HG02981 (cell line): ENCODE data around the gene KCNJ18.
"Not testable (repeated sequence)": the region's sequence is repeated elsewhere in the genome, so short reads cannot be mapped to it uniquely, and the experiment has no call there.

Experiments
- ATAC-seq: cut with Tn5 transposase; IDR thresholded peaks from one replicate; pipeline ENCODE4 v1.9.1; 2021; ENCODE audit warnings: mild to moderate bottlenecking, moderate library complexity; ENCODE audit not compliant: unreplicated experiment

The KCNJ18 gene

DNA sequence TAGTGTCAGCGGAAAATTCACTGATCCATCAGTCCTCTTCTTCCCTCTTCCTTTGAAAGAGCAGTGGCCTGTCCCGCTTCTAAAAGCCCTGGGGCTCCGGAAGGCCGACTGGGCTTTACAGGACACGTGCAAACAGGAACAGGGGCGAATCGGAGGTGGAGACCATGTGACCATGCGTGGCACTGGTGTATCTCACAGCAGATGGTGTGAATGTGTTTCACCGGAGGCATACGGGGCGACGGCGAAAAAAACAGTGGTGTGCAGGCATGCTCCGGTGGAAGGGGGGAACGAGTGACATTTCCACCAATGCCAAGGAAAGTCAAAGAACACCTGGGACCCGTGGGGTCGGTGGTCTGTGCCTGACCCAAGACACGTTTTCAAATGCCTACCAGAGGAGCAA, 8.4 kb upstream of the KCNJ18 start:
- not testable (repeated sequence) for ATAC-seq

DNA sequence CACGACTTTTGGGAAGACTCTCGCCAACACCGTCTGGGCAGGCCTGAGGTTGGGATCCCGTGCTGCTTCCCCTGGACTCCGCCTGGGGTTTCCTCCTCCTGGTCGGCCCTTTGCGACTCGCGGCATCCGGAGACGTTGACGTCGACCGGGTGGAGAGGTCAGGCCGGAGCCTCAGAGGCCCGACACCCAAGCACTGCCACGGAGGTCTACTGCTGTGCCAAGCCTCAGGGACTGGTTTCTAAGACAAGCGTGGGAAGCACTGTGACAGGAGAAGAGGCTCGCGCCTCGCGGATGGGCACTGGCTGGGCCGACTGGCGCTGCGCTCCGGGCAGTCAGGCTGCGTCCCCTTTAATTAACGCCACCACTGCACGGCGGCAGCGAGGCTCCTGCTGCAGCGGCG, 7.9 kb upstream of the KCNJ18 start:
- ATAC-seq = not testable (repeated sequence)

DNA sequence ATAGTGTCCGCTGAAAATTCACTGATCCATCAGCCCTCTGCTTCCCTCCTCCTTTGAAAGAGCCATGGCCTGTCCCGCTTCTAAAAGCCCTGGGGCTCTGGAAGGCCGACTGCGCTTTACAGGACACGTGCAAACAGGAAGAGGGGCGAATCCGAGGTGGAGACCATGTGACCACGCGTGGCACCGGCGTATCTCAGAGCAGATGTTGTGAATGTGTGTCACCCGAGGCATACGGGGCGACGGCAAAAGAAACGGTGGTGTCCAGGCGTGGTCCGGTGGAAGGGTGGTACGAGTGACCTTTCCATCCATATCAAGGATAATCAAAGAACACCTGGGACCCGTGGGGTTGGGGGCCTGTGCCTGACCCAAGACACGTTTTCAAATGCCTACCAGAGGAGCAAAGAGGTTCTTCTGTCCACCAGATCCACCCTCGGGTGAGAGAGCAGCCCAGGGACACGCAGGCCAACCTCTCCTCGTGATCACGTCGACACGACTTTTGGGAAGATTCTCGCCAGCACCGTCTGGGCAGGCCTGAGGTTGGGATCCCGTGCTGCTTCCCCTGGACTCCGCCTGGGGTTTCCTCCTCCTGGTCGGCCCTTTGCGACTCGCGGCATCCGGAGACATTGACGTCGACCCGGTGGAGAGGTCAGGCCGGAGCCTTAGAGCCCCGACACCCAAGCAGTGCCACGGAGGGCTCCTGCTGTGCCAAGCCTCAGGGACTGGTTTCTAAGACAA, 7.1 kb upstream of the KCNJ18 start:
- ATAC-seq = not testable (repeated sequence)

DNA sequence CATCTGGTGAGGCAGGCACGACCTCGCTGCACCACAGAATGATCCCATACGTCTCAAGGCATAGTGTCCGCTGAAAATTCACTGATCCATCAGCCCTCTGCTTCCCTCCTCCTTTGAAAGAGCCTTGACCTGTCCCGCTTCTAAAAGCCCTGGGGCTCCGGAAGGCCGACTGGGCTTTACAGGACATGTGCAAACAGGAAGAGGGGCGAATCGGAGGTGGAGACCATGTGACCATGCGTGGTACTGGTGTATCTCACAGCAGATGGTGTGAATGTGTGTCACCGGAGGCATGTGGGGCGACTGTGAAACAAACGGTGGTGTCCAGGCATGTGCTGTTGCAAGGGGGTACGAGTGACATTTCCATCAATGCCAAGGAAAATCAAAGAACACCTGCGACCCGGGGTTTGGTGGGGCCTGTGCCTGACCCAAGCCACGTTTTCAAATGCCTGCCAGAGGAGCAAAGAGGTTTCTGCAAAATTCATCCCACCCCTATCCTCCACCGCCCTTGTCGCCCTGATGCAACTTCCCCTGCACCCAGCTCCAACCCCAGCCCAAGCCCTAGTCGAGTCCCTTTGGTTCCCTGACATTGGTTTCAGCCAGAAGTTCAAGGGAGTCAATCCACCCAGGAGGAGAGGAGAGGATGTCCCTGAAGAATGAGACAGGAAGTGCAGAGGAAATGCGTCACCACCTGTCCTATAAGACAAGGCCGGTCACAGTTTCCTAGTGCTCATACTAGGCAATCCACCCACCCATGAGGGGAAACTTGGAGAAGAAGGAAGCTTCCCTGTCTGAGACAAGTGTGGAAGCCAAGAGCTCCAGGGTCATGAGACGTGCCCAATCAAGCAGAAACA, 5.9 kb upstream of the KCNJ18 start:
- ATAC-seq = no peak

DNA sequence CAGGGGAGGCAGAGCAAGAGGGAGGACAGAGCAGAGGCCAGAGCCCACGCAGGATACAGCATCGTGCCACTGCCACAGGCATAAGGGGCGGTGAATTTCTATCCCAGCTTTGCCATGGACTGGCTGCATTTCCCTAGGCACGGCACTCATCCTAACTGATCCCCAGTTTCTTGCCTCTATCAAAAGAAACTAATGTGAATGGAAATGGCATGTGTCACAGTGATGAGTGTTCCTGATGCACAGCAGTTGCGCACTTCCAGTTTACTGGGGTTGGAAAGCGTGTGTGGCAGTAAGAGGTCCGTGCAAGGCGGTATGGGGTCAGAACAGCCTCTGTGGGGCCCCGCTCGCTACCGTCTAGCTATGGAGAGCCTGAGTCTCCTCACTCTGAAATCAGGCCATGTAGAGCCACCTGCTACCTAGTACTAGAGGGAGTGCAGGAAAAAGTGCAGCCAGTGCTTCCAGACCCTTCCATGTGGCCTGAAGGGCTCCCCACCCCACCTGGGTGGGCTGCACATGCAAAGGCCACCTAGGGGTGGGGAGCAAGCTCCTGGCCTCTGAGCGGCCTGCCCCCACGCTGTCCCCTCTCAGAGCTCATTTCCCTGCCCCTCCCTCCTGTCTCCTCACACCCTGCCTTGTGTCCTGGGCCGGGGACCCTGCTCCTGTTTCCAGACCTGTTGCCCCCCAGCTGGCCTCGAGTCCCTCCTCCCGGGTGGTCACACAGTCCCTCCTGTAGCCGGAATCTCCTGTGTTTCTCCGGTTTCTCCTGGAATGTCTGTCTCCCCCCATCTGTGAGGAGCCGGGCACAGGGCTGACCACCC, 5.0 kb upstream of the KCNJ18 start:
- no peak for ATAC-seq

DNA sequence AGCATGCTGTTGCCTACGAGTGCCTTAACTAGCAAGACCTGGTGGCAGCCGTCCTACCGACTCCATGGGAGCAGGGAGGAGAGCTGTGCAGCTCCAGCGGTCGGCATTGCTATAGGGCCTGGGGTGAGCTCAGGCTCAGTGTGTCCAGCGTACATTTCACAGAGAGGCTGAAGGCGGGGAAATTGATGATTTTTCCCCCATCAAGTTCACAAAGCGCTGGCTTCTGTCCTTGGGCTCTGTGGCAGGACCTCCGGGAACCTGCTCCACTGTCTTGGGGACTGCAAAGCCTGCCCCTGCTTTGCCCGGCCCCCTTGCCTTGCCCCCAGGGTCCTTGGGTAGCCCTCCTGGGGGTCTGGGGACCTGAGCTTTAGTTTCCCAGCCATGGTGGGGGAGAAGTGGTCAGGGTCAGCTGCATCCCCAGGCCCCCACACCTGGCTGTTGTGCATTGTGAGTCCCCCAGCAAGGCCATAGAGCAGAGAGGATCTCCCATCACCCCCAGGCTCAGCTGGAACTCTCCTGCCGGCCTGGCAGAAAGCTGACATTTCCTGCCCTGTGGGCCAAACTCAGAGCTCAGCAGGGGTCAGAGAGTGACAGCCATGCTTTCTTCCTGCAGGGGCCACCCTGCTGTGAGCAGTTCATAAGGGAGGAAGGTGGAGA, 3.9 kb upstream of the KCNJ18 start:
- no peak for ATAC-seq

DNA sequence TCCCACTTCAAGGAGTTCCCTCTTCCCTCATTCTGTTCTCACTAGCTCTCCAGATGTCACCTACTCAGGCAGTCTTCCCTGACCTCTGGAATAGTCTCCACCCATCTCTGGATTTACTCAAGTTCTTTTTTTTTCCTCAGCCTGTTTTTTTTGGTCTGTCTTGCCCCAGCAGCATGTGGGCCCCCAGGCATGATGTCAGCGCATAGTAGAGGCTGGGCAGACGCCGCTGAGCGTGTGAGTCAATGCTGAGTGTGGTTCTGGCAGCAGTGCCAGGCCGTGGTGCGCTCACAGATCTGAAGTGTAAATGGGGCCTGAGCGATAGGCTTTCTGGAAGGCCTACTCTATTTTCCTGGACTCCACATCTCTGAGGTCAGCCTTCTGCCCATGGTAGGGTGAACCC, 2.7 kb upstream of the KCNJ18 start:
- no peak for ATAC-seq

DNA sequence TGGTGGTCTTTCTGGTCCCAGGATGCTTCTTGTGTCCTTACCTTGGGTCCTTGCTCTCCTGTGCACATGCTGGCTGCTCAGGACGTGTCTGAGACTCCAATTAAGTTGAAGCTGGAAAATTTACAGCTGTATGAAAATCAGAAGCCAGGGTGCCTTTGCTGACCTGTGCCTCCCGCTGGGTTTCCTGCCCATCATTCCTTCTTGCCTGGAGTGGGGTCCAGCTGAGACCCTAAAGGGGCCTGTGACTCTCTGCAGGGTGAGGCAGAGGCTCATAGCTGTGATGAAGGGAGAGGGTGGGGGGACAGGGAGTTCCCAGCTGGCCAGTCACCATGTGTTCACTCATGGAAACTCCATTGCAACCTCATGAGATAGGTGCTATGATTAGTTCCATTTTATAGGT, 1.5 kb upstream of the KCNJ18 start:
- ATAC-seq = not testable (repeated sequence)

DNA sequence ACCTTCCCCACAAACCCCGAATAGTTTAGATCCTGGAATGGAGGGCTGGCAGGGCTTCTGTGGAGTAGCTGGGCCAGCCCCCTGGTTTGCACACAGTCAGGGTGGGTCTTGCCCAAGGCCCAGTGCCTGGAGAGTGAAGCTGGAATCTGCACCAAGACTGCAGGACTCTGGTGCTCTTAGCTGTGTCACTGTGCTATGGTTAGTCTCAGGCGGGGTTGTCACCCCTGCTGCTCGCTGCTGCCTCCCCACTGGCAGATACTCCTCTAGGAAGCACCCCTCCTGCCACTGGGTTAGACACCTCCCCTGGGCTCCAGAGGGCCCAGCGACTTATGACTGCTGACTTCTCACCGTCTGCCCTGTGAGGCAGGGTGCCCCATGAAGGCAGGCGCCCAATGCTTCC, 842 bp upstream of the KCNJ18 start:
- ATAC-seq = not testable (repeated sequence)

DNA sequence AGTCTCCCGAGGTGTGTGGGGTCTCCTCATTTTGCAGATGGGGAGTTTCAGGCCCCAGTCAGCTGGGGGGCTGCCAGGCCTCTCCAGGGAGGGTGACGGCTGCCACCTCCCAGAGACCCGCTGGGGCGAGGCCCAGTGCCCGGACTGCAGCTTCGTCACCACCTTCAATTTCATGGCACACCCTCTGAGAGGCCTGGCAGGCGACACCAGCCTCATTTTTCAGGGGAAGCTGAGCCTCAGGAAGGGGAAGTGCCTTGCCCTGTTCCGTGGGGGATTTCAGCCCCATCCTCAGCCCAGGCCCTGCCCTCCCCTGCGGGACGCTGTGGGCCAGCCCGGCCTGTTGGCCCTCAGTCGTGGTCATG, 362 bp downstream of the KCNJ18 start:
- ATAC-seq = not testable (repeated sequence)

DNA sequence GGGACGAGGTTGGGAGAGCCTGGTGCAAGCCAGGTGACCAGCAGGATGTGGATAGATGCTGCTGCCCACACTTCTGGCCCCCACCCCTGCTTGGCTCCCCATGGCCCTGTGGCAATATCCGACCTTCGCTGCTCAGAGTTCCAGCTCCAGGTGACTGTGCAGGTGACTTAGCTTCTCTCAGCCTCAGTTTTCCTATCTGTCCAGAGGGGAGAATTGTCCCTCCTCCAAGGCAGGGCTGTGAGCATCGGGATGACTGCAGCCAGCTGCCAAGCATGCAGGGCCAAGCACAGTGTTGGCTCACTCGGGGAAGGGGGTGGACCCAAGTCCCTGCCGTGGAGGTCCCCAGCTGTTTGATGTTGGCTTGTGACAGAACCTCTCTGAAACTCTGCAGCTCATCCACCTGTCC, 1.1 kb downstream of the KCNJ18 start:
- not testable (repeated sequence) for ATAC-seq

DNA sequence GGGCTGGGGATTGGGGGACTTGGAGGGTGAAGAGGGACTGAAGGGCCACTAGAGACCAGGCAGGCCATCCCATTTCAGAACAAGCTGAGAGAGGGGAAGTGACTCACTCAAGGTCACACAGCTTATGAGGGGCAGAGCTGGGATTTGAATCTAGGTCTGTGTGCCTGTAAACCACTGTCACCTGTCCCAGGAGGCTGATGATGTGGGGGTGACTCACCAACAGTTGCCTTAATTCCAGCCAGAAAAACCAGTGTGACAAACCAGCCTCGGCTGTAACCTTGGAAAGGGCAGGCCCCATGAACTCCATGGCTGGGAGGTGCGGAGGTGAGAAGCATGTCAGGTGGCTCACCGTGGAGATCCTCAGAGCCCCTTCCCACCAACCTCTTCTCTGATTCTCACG, 1.6 kb downstream of the KCNJ18 start:
- not testable (repeated sequence) for ATAC-seq

DNA sequence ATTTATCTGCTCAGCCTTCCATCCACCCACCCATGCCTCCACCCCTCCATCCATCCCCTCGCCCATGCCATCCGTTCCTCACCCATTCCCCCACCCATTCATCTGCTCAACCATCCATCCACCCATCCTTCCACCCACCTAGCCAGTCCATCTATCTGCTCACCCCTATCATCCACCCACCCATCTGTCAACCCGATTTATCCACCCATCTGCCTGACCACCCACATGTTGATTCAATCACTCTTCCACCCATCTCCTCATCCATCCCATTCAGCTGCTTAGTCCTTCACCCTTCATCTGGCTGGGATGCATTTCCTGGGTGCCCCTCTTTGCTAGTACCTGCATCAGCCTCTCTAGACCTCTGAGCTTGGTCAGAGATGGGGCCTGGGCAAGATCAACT, 3.9 kb downstream of the KCNJ18 start:
- ATAC-seq = not testable (repeated sequence)

DNA sequence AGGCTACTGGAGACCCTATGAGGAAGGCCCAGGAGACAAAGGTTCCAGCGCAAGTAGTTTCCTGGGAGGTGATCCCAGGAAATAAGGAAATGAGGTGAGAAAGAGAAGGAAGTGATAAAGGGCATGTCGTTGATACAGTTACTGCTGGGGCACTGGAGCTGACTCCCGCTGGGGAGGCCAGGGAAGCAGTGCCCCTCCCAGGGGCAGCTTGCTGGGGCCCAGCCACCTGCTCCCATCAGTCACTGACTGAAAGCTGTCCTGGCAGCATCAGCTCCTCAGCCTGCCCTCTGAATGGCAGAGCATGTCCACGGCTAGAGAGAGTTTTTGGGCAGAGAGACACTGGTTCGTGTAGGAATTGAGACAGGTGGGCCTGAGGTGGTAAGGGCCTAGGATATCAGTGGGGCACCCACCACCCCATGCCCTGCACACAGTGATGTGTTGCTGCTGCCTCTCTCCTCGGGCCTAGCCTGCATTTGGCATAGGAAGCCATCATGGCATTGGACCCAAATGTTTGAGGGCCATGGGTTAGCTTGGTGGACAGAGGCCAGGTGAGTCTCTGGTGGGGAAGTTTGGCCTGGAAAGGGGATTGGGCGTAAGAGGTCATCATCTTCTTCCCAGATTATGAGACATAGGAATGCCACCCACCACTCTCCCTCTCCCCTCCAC, 4.7 kb downstream of the KCNJ18 start:
- not testable (repeated sequence) for ATAC-seq

DNA sequence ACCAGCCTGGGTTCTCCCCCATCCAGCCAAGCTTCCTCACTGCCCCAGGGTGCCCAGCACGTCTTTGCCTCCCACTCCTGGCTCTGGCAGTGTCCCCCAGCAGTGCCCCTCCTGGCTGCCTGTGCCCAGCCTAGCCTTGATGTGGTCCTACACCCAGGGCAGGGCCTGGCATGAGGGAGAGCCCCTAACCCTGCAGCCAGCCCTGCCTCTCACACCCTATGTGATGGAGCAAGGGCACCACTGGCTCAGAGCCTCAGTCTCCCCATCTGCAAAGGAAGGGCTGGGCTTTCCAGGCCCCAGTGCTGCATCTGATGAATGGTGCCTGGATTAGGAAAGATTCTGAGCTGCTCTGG, 5.2 kb downstream of the KCNJ18 start:
- not testable (repeated sequence) for ATAC-seq

DNA sequence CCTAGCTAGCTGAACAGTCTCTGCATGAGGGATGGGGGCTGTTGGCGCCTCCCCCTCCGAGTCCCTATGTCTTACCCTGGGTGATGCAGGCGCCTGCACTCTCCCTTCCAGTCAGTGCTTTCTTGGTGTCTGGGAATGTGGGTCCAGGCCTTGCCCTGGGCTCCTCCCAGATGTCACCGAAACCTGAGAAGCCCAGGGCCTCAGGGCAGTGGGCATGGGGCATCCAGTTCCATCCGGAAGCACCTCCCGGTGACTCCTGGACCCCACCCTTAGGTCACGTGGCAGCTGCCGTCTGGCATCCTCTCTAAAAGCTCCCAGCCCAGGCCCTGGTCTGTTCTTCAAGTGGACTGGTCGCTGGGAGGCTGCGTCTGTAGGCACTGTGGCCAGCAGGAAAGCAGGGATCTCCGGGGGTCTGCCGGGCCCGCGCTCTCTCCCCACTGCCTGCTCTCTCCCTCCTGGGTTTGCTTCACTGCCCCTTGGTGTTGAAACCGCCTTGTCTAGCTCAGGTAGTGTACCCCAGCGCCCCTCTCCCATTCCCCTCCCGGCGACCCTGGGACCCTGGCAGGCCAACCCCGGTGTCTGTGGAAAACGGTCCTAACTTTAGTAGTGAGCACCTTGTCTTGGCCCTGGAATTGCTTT, 6.2 kb downstream of the KCNJ18 start:
- not testable (repeated sequence) for ATAC-seq

DNA sequence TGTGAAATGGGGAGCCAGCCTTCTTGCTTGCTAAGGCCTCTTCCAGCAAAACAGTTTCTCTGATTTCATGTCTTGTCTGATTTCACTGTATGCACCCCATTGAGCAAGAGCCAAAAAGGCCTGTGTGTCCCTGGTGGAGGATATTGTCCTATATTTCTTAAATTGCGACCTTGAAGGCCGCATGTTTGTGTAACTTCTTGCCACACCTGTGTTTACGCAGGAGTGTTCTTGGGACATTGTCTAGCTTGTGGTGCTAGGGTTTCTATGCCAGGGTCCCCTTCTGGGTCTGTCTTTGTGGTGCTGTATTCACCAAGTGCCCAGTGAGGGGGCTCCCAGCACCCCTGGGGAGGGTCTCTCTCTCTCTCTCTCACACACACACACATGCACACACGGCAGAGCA, 6.8 kb downstream of the KCNJ18 start:
- ATAC-seq = not testable (repeated sequence)

DNA sequence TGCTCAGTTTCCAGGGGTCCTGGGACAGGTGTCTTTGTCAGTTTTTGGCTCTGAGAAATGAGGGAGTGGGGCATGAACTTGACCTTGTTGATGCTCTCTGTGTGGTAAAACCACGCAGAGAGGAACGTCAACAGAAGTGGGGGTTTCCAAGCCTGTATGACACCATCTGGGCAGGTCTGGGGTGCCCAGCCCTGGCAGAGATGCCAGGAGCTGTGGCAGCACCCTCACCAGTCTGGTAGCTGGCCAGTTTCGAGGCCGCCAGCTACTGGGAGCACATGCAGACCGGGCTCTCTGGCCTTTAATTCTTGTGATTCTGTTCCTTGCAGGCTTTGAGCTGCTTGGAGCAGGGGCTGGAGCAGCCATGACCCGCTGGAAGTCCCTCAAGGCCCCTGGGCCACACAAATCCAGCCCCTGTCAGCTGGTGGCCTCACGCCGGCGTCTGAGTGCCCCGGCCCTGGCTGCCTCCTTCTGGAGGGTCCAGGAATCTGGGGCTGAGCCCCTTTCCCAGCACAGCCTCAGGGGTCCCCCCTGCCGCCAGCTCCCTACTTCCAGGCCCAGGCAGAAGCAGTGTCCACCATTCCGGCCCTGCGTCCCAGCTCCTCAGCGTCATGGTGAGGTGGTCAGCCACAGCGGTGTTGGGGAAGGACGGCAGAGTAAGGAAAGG, 7.4 kb downstream of the KCNJ18 start:
- ATAC-seq = not testable (repeated sequence)

DNA sequence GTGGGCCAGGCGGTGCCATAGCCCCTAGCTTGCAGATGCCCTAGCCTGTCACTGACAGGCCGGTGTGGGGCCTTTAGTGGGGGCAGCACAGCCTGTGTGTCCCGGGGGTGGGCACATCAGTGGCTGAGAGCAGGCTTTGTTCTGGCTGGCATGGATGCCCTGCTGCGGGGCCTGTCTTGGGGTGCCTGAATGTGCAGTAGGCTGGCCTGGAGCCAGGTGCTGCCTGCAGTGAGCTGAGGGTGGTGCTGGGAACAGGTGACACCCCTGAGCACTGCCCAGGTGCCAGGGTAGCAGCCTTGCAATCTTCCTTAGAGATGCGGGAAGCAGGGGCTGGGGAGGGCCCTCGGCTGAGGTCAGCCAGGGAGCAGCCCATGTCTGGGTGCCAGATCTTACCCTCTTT, 8.8 kb downstream of the KCNJ18 start:
- ATAC-seq = not testable (repeated sequence)
